Parathyroid adenoma (tissue), 2 donors: ENCODE data around the gene SHC1.
A peak's percentile ranks its signal among the peaks of the same experiment; 100 is the strongest.

ENCODE experiments used
- H2AFZ ChIP-seq: fragments of 300-600 bp; sonication (generic); one replicate; pipeline ENCODE4 v1.7.0; 2017; ENCODE audit warnings: antibody characterized with exemption, mild to moderate bottlenecking
- H3K27ac ChIP-seq: fragments of 300-600 bp; sonication (generic); one replicate; pipeline ENCODE4 v1.7.0; 2017
- H3K27me3 ChIP-seq: fragments of 300-600 bp; sonication (generic); one replicate; pipeline ENCODE4 v1.7.0; 2017; ENCODE audit warnings: low read length; ENCODE audit not compliant: control insufficient read depth, insufficient read depth
- H3K36me3 ChIP-seq: fragments of 300-600 bp; sonication (generic); one replicate; pipeline ENCODE4 v1.7.0; 2017; ENCODE audit warnings: low read length; ENCODE audit not compliant: control insufficient read depth, insufficient read depth
- H3K4me1 ChIP-seq: fragments of 300-600 bp; sonication (generic); one replicate; pipeline ENCODE4 v1.7.0; 2017; ENCODE audit warnings: control low read depth
- H3K4me2 ChIP-seq: fragments of 300-600 bp; sonication (generic); one replicate; pipeline ENCODE4 v1.7.0; 2017; ENCODE audit warnings: low read length
- H3K4me3 ChIP-seq: fragments of 300-600 bp; sonication (generic); one replicate; pipeline ENCODE4 v1.7.0; 2017; ENCODE audit warnings: low read depth, low read length
- H3K79me2 ChIP-seq: fragments of 300-600 bp; sonication (generic); one replicate; pipeline ENCODE4 v1.7.0; 2017; ENCODE audit warnings: control low read depth
- H3K9ac ChIP-seq: fragments of 300-600 bp; sonication (generic); one replicate; pipeline ENCODE4 v1.7.0; 2017; ENCODE audit warnings: mild to moderate bottlenecking
- H3K9me3 ChIP-seq: fragments of 300-600 bp; sonication (generic); one replicate; pipeline ENCODE4 v1.7.0; 2017; ENCODE audit warnings: low read length; ENCODE audit not compliant: control insufficient read depth
- CTCF ChIP-seq: fragments of 300-600 bp; sonication (generic); IDR thresholded peaks from one replicate; pipeline ENCODE4 v1.7.0; 2017; ENCODE audit warnings: antibody characterized with exemption, mild to moderate bottlenecking
- donor health status: primary hyperparathyroidism.

SHC1 gene

DNA sequence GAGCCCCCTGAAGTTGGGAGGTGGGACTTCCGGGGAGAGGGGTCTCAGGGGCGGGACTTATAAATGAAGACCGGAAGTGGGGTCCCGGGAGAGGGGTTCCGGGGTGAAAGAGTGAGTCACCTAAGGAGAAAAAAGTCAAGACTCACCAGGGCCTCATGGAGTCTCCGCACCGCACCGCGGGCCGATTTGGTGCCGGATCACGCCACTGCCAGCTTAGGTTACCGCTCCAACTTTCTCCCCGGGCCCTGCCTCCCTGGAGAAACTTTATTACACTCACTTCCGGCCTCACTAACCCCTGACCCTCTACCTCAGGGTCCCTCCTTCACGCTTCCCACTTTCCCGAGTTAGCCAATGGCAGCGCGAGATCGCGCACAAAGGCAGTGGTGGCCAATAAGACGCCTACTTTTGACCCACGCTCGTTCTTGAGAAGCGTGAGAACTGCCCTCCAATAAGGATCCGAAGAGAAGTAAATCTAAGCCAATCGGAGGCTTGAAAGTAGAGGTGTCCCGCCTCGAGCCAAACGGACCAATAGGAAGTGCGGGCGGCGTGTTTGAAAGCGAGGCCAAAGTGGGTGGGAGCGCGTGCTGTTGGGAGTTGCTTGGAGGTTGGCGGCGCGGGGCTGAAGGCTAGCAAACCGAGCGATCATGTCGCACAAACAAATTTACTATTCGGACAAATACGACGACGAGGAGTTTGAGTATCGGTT is 3.7 kb upstream of the SHC1 start, which contains the start of gene CKS1B:
Gene CKS1B (plus strand): TSS at position 580 of the 706 bp plus-strand sequence. CDS start 65 bp downstream, at position 645.
- Histone ChIP-seq H3K4me2 (peak within 1 kb of the TSS; percentile 91), H2AFZ (peak within 1 kb of the TSS; percentile 61), H3K36me3 (no peaks in the 10 kb centered on the region), H3K4me3 (peak within 1 kb of the TSS; percentile 94), H3K9ac (peak within 1 kb of the TSS; percentile 77), H3K9me3 (no peaks in the 10 kb centered on the region), H3K4me1 (peaks cover 7% of the 10 kb centered on the region), H3K27me3 (no peaks in the 10 kb centered on the region), H3K79me2 (peaks cover 2% of the 10 kb centered on the region), H3K27ac (peak within 1 kb of the TSS; percentile 98)
- no peak for TF ChIP-seq CTCF

- TF ChIP-seq CTCF, result no peak
- Histone ChIP-seq H2AFZ (peak overlapping the region; percentile 61), H3K79me2 (peaks cover 2% of the 10 kb centered on the region), H3K4me1 (peaks cover 7% of the 10 kb centered on the region), H3K27me3 (no peaks in the 10 kb centered on the region), H3K36me3 (no peaks in the 10 kb centered on the region), H3K9ac (peak overlapping the region; percentile 77), H3K4me2 (peak overlapping the region; percentile 91), H3K27ac (peak overlapping the region; percentile 98), H3K9me3 (no peaks in the 10 kb centered on the region), H3K4me3 (peak overlapping the region; percentile 94)
Observed at GRCh38 chr1:154973344-154974101, 3.0 kb upstream of the SHC1 start.

DNA sequence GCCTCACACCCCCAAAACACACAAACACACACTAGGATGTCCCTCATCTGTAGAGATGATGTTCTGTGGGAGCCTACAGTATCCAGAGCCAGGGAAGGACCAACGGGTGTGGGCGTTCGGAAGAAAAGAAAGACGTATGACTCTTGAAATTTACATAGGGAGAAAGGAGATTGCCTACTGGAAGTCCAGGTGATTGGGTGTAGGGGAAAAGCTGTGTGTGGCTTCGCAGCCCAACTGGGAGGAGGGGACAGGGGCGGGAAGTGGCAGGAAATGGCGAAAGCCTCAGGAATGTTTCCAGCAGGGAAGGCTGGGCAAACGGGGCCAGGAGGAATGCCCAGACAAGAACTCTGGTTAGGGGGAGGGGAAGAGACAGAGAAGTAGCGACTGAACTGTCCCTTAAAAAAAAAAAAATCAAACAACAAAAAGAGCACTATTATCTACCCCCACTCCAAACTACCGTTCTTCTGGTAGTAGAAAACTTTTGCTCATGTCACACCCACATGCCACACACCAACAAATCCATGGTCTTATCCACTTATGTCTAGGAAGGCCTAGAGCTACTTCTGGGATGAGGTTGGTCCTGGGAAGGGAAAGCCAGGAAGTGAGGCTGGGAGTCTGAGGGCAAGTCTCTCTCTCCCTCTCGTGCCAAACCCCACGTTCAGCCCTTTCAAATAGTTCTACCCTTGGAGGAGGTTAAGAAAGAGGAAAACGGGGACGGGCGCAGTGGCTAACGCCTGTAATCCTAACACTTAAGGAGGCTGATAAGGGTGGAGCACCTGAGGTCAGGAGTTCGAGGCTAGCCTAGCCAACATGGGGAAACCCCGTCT is 2.2 kb upstream of the SHC1 start:
- H3K36me3 ChIP-seq, result no peaks in the 10 kb centered on the region
- peaks cover 2% of the 10 kb centered on the region for H3K79me2 ChIP-seq
- H3K4me3 ChIP-seq, result peak overlapping the region; percentile 94
- H3K4me1 ChIP-seq, result peaks cover 7% of the 10 kb centered on the region
- H3K9me3 ChIP-seq, result no peaks in the 10 kb centered on the region
- H3K27ac ChIP-seq, result peak overlapping the region; percentile 98
- peak overlapping the region; percentile 91 for H3K4me2 ChIP-seq
- no peaks in the 10 kb centered on the region for H3K27me3 ChIP-seq
- no peak for TF ChIP-seq CTCF
- H3K9ac ChIP-seq, result no peak overlapping the region
- no peak overlapping the region for H2AFZ ChIP-seq

DNA sequence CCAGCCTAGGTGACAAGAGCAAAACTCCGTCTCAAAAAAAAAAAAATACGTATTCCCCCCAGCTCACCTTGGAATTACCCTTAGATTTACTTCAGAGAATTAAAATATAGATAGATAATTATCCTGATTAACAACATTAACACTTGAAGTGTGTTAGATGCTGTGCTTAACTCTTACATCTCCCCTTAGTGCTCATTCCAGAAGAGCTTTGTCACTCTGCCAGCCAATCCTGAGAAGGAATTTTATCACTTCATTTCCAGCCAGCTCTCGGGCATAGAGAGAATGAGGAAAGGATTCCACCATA is 1.6 kb upstream of the SHC1 start:
- peak overlapping the region; percentile 91 for H3K4me2 ChIP-seq
- H3K79me2 ChIP-seq, result no peaks in the 10 kb centered on the region
- H3K27me3 ChIP-seq, result no peaks in the 10 kb centered on the region
- peaks cover 7% of the 10 kb centered on the region for H3K4me1 ChIP-seq
- TF ChIP-seq CTCF, result no peak
- peak overlapping the region; percentile 94 for H3K4me3 ChIP-seq
- no peak overlapping the region for H3K9ac ChIP-seq
- H3K36me3 ChIP-seq, result no peaks in the 10 kb centered on the region
- H3K27ac ChIP-seq, result peak overlapping the region; percentile 98
- H2AFZ ChIP-seq, result no peak overlapping the region
- no peaks in the 10 kb centered on the region for H3K9me3 ChIP-seq
